GM23338 (cell line): ENCODE data around the gene RBM44.

Source experiments
- CREB1 ChIP-seq: fragments of 250-450 bp; sonication (Bioruptor Pico); IDR thresholded peaks from 2 replicates; pipeline ENCODE4 v1.5.0; 2020; ENCODE audit warnings: low read depth, mild to moderate bottlenecking, moderate library complexity
- ETS1 ChIP-seq: IDR thresholded peaks from 2 replicates; pipeline ENCODE4 v1.6.1; 2016; ENCODE audit warnings: antibody characterized with exemption
- EZH2 ChIP-seq: fragments of 200-600 bp; sonication (generic); IDR thresholded peaks from one replicate; pipeline ENCODE4 v1.8.0; 2017; ENCODE audit warnings: antibody characterized with exemption, mild to moderate bottlenecking, low read depth; ENCODE audit not compliant: unreplicated experiment
- EZH2phosphoT487 ChIP-seq: fragments of 200-600 bp; sonication (generic); IDR thresholded peaks from one replicate; pipeline ENCODE4 v1.8.1; 2018; ENCODE audit warnings: antibody characterized with exemption; ENCODE audit not compliant: unreplicated experiment
- JUNB ChIP-seq: IDR thresholded peaks from one replicate; pipeline ENCODE4 v1.6.1; 2016; ENCODE audit warnings: antibody characterized with exemption; ENCODE audit not compliant: unreplicated experiment
- POLR2AphosphoS5 ChIP-seq: IDR thresholded peaks from 2 replicates; pipeline ENCODE4 v1.6.1; 2016; ENCODE audit warnings: antibody characterized with exemption, low read depth
- STAT1 ChIP-seq: IDR thresholded peaks from one replicate; pipeline ENCODE4 v1.6.1; 2016; ENCODE audit warnings: antibody characterized with exemption; ENCODE audit not compliant: unreplicated experiment
- ZNF114 ChIP-seq: fragments of 250-450 bp; sonication (Bioruptor Pico); IDR thresholded peaks from 2 replicates; pipeline ENCODE4 v1.5.0; 2020; ENCODE audit warnings: mild to moderate bottlenecking, moderate library complexity
- ZNF331 ChIP-seq: fragments of 250-450 bp; sonication (Bioruptor Pico); IDR thresholded peaks from 2 replicates; pipeline ENCODE4 v1.5.0; 2020; ENCODE audit warnings: low read depth, mild to moderate bottlenecking, moderate library complexity
- TF ChIP-seq, protein P1 (sequence below), 2 experiments: fragments of 200-600 bp in 1 of 2; sonication (generic) in 1 of 2; conservative IDR thresholded peaks; 2 replicates each; pipeline versions ENCODE4 v1.5.1 to v1.6.1; 2016 to 2017; ENCODE audit warnings: antibody characterized with exemption in 2 of 2, low read depth in 2 of 2, mild to moderate bottlenecking in 2 of 2, moderate library complexity in 1 of 2
- TF ChIP-seq, protein P2 (sequence below): IDR thresholded peaks from one replicate; pipeline ENCODE4 v1.6.1; 2018; ENCODE audit warnings: antibody characterized with exemption; ENCODE audit not compliant: unreplicated experiment

- TF ChIP-seq EZH2 = no peak
- no peak for TF ChIP-seq POLR2AphosphoS5
- TF ChIP-seq, protein P1, sequence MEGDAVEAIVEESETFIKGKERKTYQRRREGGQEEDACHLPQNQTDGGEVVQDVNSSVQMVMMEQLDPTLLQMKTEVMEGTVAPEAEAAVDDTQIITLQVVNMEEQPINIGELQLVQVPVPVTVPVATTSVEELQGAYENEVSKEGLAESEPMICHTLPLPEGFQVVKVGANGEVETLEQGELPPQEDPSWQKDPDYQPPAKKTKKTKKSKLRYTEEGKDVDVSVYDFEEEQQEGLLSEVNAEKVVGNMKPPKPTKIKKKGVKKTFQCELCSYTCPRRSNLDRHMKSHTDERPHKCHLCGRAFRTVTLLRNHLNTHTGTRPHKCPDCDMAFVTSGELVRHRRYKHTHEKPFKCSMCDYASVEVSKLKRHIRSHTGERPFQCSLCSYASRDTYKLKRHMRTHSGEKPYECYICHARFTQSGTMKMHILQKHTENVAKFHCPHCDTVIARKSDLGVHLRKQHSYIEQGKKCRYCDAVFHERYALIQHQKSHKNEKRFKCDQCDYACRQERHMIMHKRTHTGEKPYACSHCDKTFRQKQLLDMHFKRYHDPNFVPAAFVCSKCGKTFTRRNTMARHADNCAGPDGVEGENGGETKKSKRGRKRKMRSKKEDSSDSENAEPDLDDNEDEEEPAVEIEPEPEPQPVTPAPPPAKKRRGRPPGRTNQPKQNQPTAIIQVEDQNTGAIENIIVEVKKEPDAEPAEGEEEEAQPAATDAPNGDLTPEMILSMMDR (conservative IDR thresholded peaks at IDR 0.05; ENCODE audit: low read depth in 2 of 2) = no peak
- no peak for TF ChIP-seq JUNB
- TF ChIP-seq EZH2phosphoT487 = no peak
- TF ChIP-seq ZNF331 (CRISPR knock-in tag) = no peak
- TF ChIP-seq, protein P2, sequence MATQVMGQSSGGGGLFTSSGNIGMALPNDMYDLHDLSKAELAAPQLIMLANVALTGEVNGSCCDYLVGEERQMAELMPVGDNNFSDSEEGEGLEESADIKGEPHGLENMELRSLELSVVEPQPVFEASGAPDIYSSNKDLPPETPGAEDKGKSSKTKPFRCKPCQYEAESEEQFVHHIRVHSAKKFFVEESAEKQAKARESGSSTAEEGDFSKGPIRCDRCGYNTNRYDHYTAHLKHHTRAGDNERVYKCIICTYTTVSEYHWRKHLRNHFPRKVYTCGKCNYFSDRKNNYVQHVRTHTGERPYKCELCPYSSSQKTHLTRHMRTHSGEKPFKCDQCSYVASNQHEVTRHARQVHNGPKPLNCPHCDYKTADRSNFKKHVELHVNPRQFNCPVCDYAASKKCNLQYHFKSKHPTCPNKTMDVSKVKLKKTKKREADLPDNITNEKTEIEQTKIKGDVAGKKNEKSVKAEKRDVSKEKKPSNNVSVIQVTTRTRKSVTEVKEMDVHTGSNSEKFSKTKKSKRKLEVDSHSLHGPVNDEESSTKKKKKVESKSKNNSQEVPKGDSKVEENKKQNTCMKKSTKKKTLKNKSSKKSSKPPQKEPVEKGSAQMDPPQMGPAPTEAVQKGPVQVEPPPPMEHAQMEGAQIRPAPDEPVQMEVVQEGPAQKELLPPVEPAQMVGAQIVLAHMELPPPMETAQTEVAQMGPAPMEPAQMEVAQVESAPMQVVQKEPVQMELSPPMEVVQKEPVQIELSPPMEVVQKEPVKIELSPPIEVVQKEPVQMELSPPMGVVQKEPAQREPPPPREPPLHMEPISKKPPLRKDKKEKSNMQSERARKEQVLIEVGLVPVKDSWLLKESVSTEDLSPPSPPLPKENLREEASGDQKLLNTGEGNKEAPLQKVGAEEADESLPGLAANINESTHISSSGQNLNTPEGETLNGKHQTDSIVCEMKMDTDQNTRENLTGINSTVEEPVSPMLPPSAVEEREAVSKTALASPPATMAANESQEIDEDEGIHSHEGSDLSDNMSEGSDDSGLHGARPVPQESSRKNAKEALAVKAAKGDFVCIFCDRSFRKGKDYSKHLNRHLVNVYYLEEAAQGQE = no peak
- TF ChIP-seq ETS1 = no peak
- no peak for TF ChIP-seq ZNF114 (CRISPR knock-in tag)
- TF ChIP-seq CREB1 = no peak
- TF ChIP-seq STAT1 = no peak
Measured at GRCh38 chr2:237786936-237787335, 11.6 kb upstream of the RBM44 start.
